Stimulated activated CD8-positive, alpha-beta memory T cell treated with anti-CD3 and anti-CD28 coated beads, Interleukin-4, amount 100 ng/mL, for 4 hours (primary cell): ENCODE measurements around the gene FBXW4.

Experiments used
- DNase-seq, 2 donors: peaks; one replicate each; pipeline ENCODE4 v3.0.0-alpha.2; 2020; ENCODE audit warnings: low read depth in 2 of 2, low spot score in 1 of 2

Gene FBXW4

GRCh38 chr10:101704331-101704730, 9.4 kb upstream of the FBXW4 start:
- no peak for DNase-seq

GRCh38 chr10:101696632-101697031, 1.7 kb upstream of the FBXW4 start:
- no peak for DNase-seq

GRCh38 chr10:101695404-101695890, 477 bp upstream of the FBXW4 start:
- no peak for DNase-seq

GRCh38 chr10:101693978-101694673, 844 bp downstream of the FBXW4 start:
- peak; percentile 24 to 38 for DNase-seq

GRCh38 chr10:101693651-101693977, 1.4 kb downstream of the FBXW4 start:
- DNase-seq = no peak

DNA sequence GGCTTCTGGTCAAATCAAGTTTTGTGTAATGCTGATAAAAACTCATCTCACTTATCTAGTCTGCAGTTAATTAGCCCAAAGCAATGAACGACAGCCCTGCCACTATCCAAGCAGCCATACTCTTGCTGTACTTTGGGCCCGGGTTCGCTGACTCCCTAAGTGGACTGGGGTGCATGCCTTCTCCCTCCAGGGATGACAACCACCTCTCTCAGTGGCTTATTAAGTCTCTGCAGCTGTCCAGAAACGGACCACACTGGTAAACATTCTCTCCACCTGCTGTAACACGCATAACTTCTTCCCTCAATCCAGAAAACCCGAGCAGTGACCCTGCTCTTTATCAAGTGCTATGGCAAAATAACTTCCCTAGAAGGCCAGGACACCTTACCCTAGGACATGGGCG, 3.9 kb downstream of the FBXW4 start:
- no peak for DNase-seq

- no peak for DNase-seq
These were observed 4.5 kb downstream of the FBXW4 start for GRCh38 chr10:101690461-101690860.

- no peak for DNase-seq
These were observed 7.8 kb downstream of the FBXW4 start for GRCh38 chr10:101687071-101687658.

DNA sequence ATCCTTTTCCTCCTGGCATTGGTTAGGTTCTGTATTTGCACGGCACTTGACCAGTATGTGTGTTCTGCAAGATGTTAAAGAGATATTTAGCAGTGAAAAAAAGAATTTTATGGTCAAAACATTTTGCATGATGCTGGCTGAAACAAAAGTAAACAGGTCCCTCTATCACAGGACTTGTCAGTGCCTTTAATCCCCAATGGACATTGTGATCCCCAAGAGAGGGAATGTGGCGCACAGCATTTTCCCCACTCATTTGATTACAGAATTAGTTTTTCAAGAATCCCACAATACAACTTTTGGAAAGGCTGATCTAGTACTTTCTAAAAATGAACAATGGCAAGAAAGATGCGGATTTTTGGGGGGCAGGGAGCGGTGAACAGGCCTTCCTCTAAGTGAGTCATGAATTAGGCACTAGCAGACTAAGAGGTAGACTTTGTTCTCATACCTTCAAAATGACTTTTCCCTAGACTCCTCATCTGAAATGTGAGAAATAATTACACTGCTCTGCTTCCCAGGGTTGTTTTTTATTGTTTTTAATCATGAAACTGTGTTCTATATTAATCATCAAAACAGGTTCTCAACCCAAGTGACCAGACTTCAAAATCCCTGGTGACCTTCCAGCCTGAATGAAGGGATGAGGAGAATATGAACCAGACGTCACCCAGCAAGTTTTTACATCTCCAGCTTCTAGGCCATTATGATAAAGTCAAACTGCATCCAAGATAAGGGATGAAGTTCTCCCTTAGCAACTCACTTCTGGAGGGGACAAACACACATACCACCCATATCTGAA, 8.6 kb downstream of the FBXW4 start:
- DNase-seq = no peak

DNA sequence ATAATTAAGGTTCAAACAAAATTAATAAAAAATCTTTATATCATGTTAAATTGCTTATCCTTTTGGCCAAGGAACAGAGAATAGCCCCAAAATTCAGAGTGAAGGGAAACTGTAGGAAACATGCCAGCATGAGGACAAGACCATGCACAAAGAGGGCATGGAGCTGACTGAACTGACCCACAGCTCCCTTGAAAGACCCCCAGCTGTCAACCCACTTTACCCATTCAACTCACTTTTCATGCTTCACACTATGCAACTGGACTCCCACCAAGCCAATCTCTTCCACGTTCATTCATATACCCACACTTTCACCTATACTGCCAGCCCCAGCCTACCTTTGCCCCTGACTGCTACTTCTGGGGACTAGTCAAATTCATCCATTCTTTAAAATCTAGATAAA, 10.2 kb downstream of the FBXW4 start:
- DNase-seq = no peak

DNA sequence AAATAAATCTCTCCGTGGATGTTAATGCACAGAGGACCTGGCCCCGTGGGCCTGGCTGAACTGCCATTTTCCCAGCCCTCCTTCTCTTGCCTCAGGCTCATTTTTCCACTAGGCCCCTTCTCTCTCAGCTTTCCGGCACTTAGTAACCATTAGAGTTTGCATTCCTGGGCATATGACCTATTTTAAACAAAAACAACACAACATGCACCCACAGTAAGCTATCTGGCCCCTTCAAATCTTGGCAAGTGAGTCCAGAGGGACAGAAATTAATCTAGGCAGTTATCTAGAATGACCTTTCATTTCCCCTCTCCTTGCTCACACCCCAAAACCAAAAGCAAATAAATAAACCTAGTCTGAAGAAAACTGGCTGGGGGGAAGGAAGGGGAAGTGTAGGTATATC, 11.7 kb downstream of the FBXW4 start:
- no peak for DNase-seq

- DNase-seq = no peak
These were observed 12.7 kb downstream of the FBXW4 start for GRCh38 chr10:101682172-101682825.

GRCh38 chr10:101676565-101676964, 18.4 kb downstream of the FBXW4 start:
- no peak for DNase-seq

GRCh38 chr10:101675115-101675514, 19.9 kb downstream of the FBXW4 start:
- no peak for DNase-seq

DNA sequence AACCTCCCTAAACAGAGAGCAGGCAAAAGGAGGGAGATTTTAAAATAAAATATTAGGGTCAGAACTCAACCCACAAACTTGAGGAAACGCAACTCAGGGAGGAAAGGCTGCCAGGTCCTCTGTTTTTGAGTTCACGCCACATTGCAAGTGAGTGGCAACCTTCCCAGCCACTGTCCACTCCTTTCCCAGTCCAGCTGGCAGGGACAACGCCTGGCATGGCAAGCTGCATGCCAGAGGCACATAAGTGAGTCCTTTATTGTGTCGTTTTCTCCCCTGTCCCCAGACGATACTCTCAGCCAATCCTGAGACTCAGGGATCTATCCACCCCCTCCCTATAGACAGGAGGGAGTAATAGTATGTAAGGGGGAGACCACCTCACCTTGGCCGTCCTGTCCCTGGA, 22.4 kb downstream of the FBXW4 start:
- no peak for DNase-seq

DNA sequence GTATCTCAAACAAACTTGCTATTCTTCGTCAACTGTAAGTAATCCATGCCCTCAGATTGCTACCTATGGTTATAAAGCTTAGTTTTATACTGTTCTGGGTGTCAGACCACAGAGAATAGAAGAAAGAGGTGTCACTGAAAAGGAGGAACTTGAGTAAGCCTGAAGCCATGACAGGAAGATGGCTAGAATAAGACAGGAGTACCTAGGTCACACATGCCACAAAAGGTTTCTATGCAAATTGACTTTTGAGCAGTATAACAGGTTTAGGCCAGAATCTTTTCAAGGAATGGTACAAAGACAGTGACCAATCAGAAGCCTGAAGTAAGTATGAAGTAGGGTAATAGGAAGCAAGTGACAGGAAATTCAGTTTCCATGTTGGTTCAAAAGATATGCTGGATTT, 23.5 kb downstream of the FBXW4 start:
- no peak for DNase-seq

DNA sequence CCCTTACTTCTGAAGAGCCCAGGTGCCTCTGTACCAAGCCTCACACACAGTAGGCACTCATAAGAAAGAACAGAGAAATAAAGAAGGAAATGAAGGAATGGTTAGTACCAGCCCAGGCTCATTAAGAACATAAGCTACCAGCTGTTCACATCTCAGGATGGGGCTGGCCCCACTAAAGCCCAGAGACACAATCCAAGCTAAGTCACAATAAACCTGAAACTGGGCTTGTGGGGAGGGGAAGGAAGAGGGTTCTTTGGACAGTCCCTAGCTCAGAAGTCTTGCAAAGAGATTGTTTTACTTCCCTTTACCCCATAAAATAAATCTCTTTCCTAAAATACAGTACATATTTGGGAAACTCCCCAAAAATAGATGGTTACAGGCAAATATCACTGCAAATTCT, 24.3 kb downstream of the FBXW4 start:
- DNase-seq = no peak

- no peak for DNase-seq
These were observed 25.8 kb downstream of the FBXW4 start for GRCh38 chr10:101669181-101669580.

DNA sequence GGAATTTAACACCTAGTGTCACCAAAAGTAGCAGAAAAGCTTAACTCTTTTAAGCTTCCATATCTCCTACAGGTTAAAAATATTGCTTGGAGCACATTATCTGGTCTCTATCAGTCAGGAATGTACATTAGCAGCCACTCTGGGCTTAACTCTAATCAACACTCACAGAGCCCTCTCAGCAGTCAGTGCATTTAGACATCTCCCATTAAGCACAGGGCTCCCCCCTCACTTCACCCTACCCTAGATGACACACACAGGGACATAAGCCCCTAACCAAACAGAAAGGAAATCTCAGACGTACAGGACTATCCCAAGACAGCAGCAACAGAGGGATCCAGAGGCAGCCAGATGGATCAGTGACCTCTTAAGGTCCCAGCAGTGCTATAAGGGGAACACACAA, 26.4 kb downstream of the FBXW4 start:
- DNase-seq = no peak

GRCh38 chr10:101666083-101666482, 28.9 kb downstream of the FBXW4 start:
- DNase-seq = no peak

DNA sequence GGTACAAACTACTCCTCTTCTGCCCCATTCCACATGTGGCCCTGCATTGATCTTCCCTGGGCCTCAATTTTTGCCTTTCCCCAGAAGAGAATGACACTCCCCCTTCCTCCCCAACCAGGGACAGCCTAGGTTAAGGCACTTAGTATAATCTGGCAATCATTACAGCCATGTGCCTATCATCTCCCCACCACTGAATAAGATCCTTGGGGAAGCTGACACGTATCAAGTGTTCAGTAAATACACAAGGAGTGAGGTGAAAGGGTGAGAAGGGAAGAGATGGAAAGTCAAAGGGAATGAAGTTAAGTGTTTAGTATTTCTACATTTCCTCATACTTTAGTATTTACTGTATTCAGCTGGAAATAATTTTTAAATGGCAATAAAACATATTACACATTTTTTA, 31.9 kb downstream of the FBXW4 start:
- DNase-seq = no peak

DNA sequence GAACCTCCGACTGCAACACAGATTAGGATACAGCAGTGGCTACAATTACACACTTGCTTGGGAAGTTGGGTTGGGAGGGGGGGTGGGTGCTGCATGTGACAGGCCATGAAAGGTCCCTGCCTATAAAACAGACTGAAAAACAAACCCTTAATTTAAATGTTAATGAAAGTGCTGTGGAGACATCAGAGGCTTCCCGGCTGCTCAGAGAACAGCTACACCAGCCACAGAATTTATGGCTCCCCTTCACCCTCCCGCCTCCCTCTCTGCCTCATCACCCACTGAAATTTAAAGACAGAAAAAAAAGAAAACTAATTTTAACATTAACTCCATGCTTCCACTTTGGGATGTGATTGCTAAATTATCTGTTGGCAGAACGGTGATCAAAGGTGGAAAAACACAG, 34.7 kb downstream of the FBXW4 start:
- DNase-seq = no peak
